ENCODE measurements around the gene PCDHGA1.
A peak's percentile ranks its signal among the peaks of the same experiment; 100 is the strongest.
"Not testable (repeated sequence)": the region's sequence is repeated elsewhere in the genome, so short reads cannot be mapped to it uniquely, and the experiment has no call there.

Gene PCDHGA1

DNA sequence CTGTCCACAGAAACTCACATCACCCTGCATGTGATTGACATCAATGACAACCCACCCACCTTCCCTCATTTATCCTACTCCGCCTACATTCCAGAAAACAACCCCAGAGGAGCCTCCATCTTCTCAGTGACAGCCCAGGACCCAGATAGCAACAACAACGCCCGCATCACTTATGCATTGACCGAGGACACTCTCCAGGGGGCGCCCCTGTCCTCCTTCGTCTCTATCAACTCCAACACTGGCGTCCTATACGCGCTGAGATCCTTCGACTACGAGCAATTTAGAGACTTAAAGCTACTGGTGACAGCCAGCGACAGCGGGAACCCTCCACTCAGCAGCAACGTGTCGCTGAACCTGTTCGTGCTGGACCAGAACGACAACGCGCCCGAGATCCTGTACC is 15.0 kb downstream of the PCDHGA1 start:
- FAIRE-seq (no peak), DNase-seq (ENCODE audit: insufficient read length, low spot score) (no peak)

GRCh38 chr5:141346017-141346416 is 15.7 kb downstream of the PCDHGA1 start:
- DNase-seq (ENCODE audit: insufficient read length, low spot score); FAIRE-seq: not testable (repeated sequence)

DNA sequence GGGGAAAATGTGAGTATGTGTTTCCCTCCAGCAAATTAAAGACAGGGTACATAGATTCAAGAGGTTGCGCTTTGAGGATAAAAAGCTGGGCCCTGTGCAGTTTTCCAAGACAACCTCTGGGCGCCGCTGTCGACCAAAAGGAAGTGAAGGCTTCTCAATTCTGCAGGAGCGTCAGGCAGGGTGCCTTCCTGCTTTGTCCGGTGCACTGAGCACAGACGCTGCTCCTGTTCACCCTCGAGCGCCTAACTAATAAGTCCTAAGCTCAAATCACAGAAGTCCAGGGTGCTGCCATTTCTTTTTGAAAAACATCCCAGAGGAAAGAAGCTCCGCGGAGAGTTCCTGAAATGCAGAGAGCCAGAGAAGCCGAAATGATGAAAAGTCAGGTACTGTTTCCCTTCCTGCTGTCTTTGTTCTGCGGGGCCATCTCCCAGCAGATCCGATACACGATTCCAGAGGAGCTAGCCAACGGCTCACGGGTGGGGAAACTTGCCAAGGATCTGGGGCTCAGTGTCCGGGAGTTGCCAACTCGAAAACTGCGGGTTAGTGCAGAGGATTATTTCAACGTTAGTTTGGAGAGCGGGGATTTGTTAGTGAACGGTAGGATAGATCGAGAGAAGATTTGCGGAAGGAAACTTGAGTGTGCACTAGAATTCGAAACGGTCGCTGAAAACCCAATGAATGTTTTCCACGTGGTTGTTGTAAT is 19.8 kb downstream of the PCDHGA1 start, which contains the start of gene PCDHGB1:
Gene PCDHGB1, plus strand, starts transcription at position 183 of the 703 bp plus-strand sequence. Its CDS starts 162 bp downstream, at position 345.
- DNase-seq (ENCODE audit: insufficient read length, low spot score) (no peak), FAIRE-seq (no peak)

GRCh38 chr5:141351591-141351990 is 21.3 kb downstream of the PCDHGA1 start:
- no peak for FAIRE-seq
- DNase-seq (ENCODE audit: insufficient read length, low spot score), result no peak

GRCh38 chr5:141354900-141355469 is 24.7 kb downstream of the PCDHGA1 start, which contains the start of gene PCDHGA4:
TSS of gene PCDHGA4 (plus strand) at chr5:141355021. CDS start at chr5:141355108, 87 bp downstream.
- DNase-seq (ENCODE audit: insufficient read length, low spot score) (no peak), FAIRE-seq (no peak)

- FAIRE-seq (no peak), DNase-seq (ENCODE audit: insufficient read length, low spot score) (no peak)
Observed at GRCh38 chr5:141355641-141356040, 25.3 kb downstream of the PCDHGA1 start.

DNA sequence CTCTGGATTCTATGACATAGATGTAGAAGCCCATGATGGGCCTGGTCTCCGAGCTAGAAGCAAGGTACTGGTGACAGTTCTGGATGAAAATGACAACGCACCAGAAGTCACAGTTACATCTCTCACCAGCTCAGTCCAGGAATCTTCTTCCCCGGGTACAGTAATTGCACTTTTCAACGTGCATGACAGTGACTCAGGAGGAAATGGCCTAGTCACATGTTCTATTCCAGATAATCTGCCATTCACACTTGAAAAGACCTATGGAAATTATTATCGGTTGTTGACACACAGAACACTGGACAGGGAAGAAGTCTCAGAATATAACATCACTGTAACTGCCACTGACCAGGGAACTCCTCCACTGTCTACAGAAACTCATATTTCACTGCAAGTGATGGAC is 25.8 kb downstream of the PCDHGA1 start:
- FAIRE-seq (no peak), DNase-seq (ENCODE audit: insufficient read length, low spot score) (no peak)

DNA sequence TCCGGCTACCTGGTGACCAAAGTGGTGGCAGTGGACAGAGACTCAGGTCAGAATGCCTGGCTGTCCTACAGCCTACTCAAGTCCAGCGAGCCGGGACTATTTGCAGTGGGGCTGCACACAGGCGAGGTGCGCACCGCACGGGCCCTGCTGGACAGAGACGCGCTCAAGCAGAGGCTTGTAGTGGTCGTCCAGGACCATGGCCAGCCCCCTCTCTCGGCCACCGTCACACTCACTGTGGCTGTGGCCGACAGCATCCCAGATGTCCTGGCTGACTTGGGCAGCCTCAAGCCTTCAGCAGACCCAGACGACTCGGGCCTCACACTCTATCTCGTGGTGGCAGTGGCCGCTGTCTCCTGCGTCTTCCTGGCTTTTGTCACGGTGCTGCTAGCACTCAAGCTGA is 26.6 kb downstream of the PCDHGA1 start:
- DNase-seq (ENCODE audit: insufficient read length, low spot score) (no peak), FAIRE-seq (no peak)

DNA sequence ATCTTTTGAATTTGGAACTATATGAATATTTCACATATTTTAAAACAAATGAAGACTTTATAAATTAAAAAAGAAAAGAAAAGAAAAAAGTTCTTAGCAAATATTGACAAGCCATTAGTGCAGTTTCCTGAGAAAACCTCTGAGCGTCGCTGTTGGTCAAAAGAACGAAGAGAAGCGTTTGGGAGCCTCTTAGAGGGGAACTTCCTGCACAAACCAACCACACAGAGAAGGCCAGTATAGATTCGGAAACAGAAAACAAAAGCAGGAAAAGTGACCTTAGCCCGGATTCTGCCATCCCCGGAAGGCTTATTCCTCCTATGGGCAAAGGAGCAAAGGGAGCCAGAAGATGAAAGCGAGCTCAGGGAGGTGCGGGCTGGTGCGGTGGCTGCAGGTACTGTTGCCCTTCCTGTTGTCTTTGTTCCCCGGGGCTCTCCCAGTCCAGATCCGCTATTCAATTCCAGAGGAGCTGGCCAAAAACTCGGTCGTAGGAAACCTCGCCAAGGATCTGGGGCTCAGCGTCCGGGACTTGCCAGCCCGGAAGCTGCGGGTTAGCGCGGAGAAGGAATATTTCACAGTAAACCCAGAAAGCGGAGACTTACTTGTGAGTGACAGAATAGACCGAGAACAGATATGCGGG is 29.6 kb downstream of the PCDHGA1 start, which contains the start of gene PCDHGB2:
Gene PCDHGB2, plus strand, starts transcription at position 205 of the 637 bp plus-strand sequence. Its CDS starts 142 bp downstream, at position 347.
- FAIRE-seq, result no peak
- DNase-seq (ENCODE audit: insufficient read length, low spot score), result no peak

DNA sequence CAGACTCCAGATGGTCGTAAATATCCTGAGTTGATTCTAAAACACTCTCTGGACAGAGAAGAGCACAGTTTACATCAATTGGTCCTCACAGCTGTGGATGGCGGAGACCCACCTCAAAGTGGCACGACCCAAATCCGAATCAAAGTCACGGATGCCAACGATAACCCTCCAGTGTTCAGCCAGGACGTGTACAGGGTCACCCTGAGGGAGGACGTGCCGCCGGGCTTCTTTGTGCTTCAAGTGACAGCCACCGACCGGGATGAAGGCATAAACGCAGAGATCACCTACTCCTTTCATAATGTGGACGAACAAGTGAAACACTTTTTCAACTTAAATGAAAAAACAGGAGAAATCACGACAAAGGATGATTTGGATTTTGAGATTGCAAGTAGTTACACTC is 30.4 kb downstream of the PCDHGA1 start:
- FAIRE-seq, result no peak
- DNase-seq (ENCODE audit: insufficient read length, low spot score), result no peak

GRCh38 chr5:141362719-141363118 is 32.4 kb downstream of the PCDHGA1 start:
- FAIRE-seq (no peak), DNase-seq (ENCODE audit: insufficient read length, low spot score) (no peak)

GRCh38 chr5:141363952-141364660 is 33.8 kb downstream of the PCDHGA1 start, which contains the start of gene PCDHGA5:
TSS of gene PCDHGA5 (plus strand) at chr5:141364162. CDS start at chr5:141364331, 169 bp downstream.
- no peak for FAIRE-seq

GRCh38 chr5:141366016-141366896 is 35.9 kb downstream of the PCDHGA1 start:
- FAIRE-seq (no peak), DNase-seq (ENCODE audit: insufficient read length, low spot score) (no peak)

More at GRCh38 chr5:141363952-141364660, 33.8 kb downstream of the PCDHGA1 start, which contains the start of gene PCDHGA5:
- DNase-seq (ENCODE audit: insufficient read length, low spot score), result no peak

DNA sequence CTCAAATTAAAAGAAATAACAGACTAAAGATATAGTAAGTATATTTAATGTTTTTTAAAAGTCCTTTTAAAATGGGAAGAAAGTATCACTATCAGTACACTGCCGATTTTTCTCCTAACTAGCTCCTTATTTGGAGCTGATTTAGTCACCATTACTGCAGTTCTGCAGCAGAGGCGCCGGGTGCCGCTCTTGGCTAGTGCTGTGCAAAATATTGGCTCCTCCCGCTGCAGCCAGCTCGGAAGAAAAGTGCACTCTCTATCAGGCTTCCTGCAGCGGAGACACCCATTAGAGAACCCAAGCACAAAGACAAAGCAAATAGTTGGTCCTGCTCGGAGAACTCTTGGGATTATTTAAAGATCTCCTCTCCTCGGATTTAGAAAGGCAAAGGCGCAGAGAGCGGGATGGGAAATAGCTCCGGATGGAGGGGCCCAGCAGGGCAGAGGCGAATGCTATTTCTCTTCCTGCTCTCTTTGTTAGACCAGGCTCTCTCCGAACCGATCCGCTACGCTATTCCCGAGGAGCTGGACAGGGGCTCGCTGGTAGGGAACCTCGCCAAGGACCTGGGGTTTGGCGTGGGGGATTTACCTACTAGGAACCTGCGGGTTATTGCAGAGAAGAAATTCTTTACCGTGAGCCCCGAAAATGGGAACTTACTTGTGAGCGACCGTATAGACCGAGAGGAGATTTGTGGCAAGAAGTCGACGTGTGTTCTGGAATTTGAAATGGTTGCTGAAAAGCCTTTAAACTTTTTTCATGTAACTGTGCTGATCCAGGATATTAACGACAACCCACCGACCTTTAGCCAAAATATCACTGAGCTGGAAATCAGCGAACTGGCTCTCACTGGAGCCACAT is 39.9 kb downstream of the PCDHGA1 start, which contains the start of gene PCDHGB3:
Gene PCDHGB3, plus strand, starts transcription at position 249 of the 855 bp plus-strand sequence. Its CDS starts 153 bp downstream, at position 402.
- DNase-seq (ENCODE audit: insufficient read length, low spot score) (no peak), FAIRE-seq (no peak)

- no peak for FAIRE-seq
- no peak for DNase-seq (ENCODE audit: insufficient read length, low spot score)
Observed at GRCh38 chr5:141371572-141372475, 41.5 kb downstream of the PCDHGA1 start.

GRCh38 chr5:141373673-141374317 is 43.5 kb downstream of the PCDHGA1 start, which contains the start of gene PCDHGA6:
TSS of gene PCDHGA6 (plus strand) at chr5:141373891. CDS start at chr5:141374084, 193 bp downstream.
- FAIRE-seq (no peak), DNase-seq (ENCODE audit: insufficient read length, low spot score) (peak; percentile 41)

DNA sequence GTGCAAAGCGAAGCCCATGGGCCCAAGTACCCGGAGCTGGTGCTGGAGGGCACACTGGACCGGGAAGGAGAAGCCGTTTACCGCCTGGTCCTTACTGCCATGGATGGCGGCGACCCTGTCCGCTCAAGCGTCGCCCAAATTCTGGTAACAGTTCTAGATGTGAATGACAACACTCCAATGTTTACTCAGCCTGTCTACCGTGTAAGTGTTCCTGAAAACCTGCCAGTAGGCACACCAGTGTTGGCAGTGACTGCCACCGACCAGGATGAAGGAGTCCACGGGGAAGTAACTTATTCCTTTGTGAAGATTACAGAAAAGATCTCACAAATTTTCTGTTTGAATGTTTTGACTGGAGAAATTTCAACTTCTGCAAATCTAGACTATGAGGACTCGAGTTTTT is 44.3 kb downstream of the PCDHGA1 start:
- FAIRE-seq (no peak), DNase-seq (ENCODE audit: insufficient read length, low spot score) (no peak)

Data from HTR-8/SVneo (cell line).